ENCODE results near the gene H3-3A.

H3-3A gene

GRCh38 chr1:226051365-226051764, 11.2 kb upstream of the H3-3A start:
- H3K27ac ChIP-seq = no peak overlapping the region
- no peak for TF ChIP-seq ZFX (IDR thresholded peaks at IDR 0.05)
- TF ChIP-seq, protein P1, sequence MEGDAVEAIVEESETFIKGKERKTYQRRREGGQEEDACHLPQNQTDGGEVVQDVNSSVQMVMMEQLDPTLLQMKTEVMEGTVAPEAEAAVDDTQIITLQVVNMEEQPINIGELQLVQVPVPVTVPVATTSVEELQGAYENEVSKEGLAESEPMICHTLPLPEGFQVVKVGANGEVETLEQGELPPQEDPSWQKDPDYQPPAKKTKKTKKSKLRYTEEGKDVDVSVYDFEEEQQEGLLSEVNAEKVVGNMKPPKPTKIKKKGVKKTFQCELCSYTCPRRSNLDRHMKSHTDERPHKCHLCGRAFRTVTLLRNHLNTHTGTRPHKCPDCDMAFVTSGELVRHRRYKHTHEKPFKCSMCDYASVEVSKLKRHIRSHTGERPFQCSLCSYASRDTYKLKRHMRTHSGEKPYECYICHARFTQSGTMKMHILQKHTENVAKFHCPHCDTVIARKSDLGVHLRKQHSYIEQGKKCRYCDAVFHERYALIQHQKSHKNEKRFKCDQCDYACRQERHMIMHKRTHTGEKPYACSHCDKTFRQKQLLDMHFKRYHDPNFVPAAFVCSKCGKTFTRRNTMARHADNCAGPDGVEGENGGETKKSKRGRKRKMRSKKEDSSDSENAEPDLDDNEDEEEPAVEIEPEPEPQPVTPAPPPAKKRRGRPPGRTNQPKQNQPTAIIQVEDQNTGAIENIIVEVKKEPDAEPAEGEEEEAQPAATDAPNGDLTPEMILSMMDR (conservative IDR thresholded peaks at IDR 0.05) = no peak

- TF ChIP-seq, protein P1 (conservative IDR thresholded peaks at IDR 0.05) = no peak
- no peak for TF ChIP-seq ZFX (IDR thresholded peaks at IDR 0.05)
- H3K27ac ChIP-seq = no peak overlapping the region
Measured at GRCh38 chr1:226052061-226052460, 10.5 kb upstream of the H3-3A start.

GRCh38 chr1:226054519-226055327, 7.8 kb upstream of the H3-3A start:
- TF ChIP-seq, protein P1 (conservative IDR thresholded peaks at IDR 0.05) = no peak
- no peak for TF ChIP-seq ZFX (IDR thresholded peaks at IDR 0.05)
- no peak overlapping the region for H3K27ac ChIP-seq

DNA sequence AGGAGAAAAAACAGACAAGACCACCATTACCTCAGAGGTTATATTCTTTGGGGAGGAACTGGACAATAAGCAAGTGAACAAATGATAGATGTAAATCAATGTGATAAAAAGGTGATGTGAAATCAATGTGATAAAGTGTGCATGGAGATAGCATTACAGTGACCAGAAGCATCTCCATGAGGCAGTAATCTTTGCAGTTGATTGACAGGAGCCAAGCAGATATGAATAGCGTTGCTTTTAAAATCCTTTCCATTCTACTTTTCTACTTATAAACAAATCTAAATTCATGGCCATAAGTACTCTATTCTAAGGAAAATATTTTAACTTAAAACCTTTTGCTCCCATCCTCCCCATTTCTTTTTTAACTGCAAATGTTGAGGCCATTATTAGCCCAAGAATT, 2.8 kb upstream of the H3-3A start:
- H3K27ac ChIP-seq = no peak overlapping the region
- TF ChIP-seq, protein P1 (conservative IDR thresholded peaks at IDR 0.05) = no peak
- TF ChIP-seq ZFX (IDR thresholded peaks at IDR 0.05) = no peak

DNA sequence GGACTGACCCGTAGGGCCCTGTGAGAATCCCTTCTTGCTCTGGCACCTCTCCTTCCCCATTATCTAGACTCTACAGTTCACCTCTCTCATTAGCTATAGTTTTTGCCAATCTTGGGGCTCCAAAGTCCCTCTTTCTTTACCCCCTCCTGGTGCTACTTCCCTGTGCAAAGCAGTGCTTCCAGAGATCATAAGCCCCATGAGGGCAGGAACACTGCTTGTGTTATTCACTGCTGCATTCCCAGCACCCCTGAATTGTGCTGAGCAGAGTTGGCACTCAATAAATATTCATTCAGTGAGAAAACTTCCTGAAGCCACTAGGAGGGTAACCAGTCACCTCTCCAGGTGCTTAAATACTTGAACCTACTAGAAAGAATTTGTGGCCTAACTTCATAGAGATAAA, 2.1 kb upstream of the H3-3A start:
- TF ChIP-seq ZFX (IDR thresholded peaks at IDR 0.05) = no peak
- TF ChIP-seq, protein P1 (conservative IDR thresholded peaks at IDR 0.05) = no peak
- H3K27ac ChIP-seq = no peak overlapping the region

DNA sequence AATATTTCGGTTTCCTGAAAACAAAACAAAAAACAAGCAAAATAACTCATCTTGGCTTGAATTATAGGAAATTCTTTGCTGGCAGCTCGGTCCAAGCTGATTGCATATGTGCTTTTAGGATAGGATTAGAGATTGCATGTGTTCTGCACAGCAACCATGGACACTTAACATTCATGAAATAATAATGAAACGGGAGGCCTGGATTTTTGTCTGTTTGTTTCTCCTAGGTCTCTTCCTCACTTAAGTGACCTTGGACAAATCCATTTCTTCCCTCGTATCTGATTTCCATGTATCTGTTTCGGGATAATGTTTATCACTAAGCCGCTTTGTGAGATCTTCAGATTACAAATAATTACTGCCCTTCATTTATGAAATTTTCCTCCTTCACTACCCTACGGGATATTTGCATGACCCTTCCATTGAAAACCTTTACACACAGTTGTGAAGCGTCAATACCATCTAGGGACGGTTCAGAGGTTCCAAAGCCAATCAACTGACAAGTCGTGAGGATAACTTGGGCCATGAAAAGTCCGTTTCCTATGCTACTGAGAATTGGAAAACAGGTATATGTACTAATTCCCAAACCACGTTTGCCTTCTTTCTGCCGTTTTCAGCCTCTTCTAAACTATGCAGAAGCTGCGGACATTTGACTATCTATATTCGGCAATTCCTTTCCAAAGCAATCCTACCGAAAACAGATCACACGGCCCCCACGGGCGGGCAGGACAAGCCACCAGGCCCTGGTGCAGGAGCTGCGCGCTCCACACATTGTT, 1.3 kb upstream of the H3-3A start:
- H3K27ac ChIP-seq = peak overlapping the region; percentile 96
- TF ChIP-seq, protein P1 (conservative IDR thresholded peaks at IDR 0.05) = no peak

Data from C4-2B (cell line).